BLaER1 treated with 17β-estradiol and CSF1 and Interleukin-3, amounts not matched to agents 10 nM and 100 nM (cell line): ENCODE data around the gene MTHFD1L.
A peak's percentile ranks its signal among the peaks of the same experiment; 100 is the strongest.

ENCODE experiments used
- H3K27ac ChIP-seq, 11 experiments: shearing (Covaris generic); formaldehyde crosslinking; 2 replicates each; pipeline ENCODE4 v1.8.1; 2022
- H3K27me3 ChIP-seq, 11 experiments: shearing (Covaris generic); formaldehyde crosslinking; 2 replicates each; pipeline ENCODE4 v1.8.1; 2022
- H3K36me3 ChIP-seq, 11 experiments: shearing (Covaris generic); formaldehyde crosslinking; 2 replicates each; pipeline ENCODE4 v1.8.1; 2022
- H3K4me1 ChIP-seq, 10 experiments: shearing (Covaris generic); formaldehyde crosslinking; 2 replicates each; pipeline ENCODE4 v1.8.1; 2022
- H3K4me2 ChIP-seq, 11 experiments: shearing (Covaris generic); formaldehyde crosslinking; 2 replicates each; pipeline ENCODE4 v1.8.1; 2022
- H3K4me3 ChIP-seq, 10 experiments: shearing (Covaris generic); formaldehyde crosslinking; 2 replicates each; pipeline ENCODE4 v1.8.1; 2022
- H3K9ac ChIP-seq, 11 experiments: shearing (Covaris generic); formaldehyde crosslinking; 2 replicates each; pipeline ENCODE4 v1.8.1; 2022
- H3K9me3 ChIP-seq, 11 experiments: shearing (Covaris generic); formaldehyde crosslinking; replicated peaks in 1 of 11; 2 replicates each; pipeline ENCODE4 v1.8.1; 2022
- H4K20me1 ChIP-seq, 11 experiments: shearing (Covaris generic); formaldehyde crosslinking; 2 replicates each; pipeline ENCODE4 v1.8.1; 2022
- Cebpa-rat ChIP-seq, 11 experiments: shearing (Covaris generic); IDR thresholded peaks; 2 replicates each; pipeline ENCODE4 v1.8.1; 2022

The MTHFD1L gene

GRCh38 chr6:151143806-151144205 is 278.3 kb downstream of the MTHFD1L start:
- TF ChIP-seq Cebpa-rat (IDR thresholded peaks at IDR 0.05), result no peak
- Histone ChIP-seq H3K4me1 (peaks cover 12 to 32% (median 22%) of the 10 kb centered on the region in 10 experiments), H3K9ac (no peak overlapping the region), H4K20me1 (no peaks in the 10 kb centered on the region), H3K4me2 (peak overlapping the region in 7 of 11 experiments; percentile 3 to 38 (median 18); a peak in 4 of 22 replicates), H3K27me3 (no peaks in the 10 kb centered on the region), H3K4me3 (no peak overlapping the region), H3K27ac (no peak overlapping the region), H3K9me3 (no peaks in the 10 kb centered on the region), H3K36me3 (no peaks in the 10 kb centered on the region)

- H3K4me1 ChIP-seq, result peaks cover 0 to 18% (median 10%) of the 10 kb centered on the region in 10 experiments; a peak in 14 of 20 replicates
- H3K36me3 ChIP-seq, result no peaks in the 10 kb centered on the region
- TF ChIP-seq Cebpa-rat (IDR thresholded peaks at IDR 0.05), result no peak
- no peak overlapping the region for H3K4me3 ChIP-seq
- H3K9me3 ChIP-seq, result no peaks in the 10 kb centered on the region
- H3K27me3 ChIP-seq, result no peaks in the 10 kb centered on the region
- H3K9ac ChIP-seq, result no peak overlapping the region
- H4K20me1 ChIP-seq, result no peaks in the 10 kb centered on the region
- H3K4me2 ChIP-seq, result no peak overlapping the region
- no peak overlapping the region for H3K27ac ChIP-seq
Observed at GRCh38 chr6:151147118-151147832, 281.8 kb downstream of the MTHFD1L start.

GRCh38 chr6:151148111-151148510 is 282.6 kb downstream of the MTHFD1L start:
- no peak overlapping the region for H3K4me3 ChIP-seq
- H4K20me1 ChIP-seq, result no peaks in the 10 kb centered on the region
- no peak overlapping the region for H3K9ac ChIP-seq
- TF ChIP-seq Cebpa-rat (IDR thresholded peaks at IDR 0.05), result no peak
- H3K27me3 ChIP-seq, result no peaks in the 10 kb centered on the region
- H3K27ac ChIP-seq, result no peak overlapping the region
- peaks cover 0 to 11% (median 6%) of the 10 kb centered on the region in 10 experiments; a peak in 12 of 20 replicates for H3K4me1 ChIP-seq
- H3K36me3 ChIP-seq, result no peaks in the 10 kb centered on the region
- no peaks in the 10 kb centered on the region for H3K9me3 ChIP-seq
- H3K4me2 ChIP-seq, result no peak overlapping the region

GRCh38 chr6:151149793-151150192 is 284.3 kb downstream of the MTHFD1L start:
- Histone ChIP-seq H4K20me1 (no peaks in the 10 kb centered on the region), H3K27ac (no peak overlapping the region), H3K4me2 (no peak overlapping the region), H3K4me3 (no peak overlapping the region), H3K27me3 (no peaks in the 10 kb centered on the region), H3K36me3 (no peaks in the 10 kb centered on the region), H3K9ac (no peak overlapping the region), H3K9me3 (0 out of 22 replicates have a peak, but pooled peaks cover 0 to 4% (median 0%) of the 10 kb centered on the region in 11 experiments), H3K4me1 (no peaks in the 10 kb centered on the region)
- TF ChIP-seq Cebpa-rat (IDR thresholded peaks at IDR 0.05), result no peak
